ENCODE measurements around the gene POLG. TPM values are rescaled to one million over a fixed set of nuclear protein-coding genes. Genes with fewer than 3 reads are reported as not detected.

POLG gene
- total and polyA plus RNA-seq, 4 experiments from 2014 or later = 19.4 to 151 (median 99.5) TPM

GRCh38 chr15:89349206-89349558 lies 14.6 kb upstream of the POLG start:
- DNase-seq = no peak
- Mint-ChIP-seq H3K27ac (no peak overlapping the region), H3K4me3 (peak overlapping the region in 1 of 8 donors; percentile 36), H3K27me3 (peaks cover 16 to 18% of the 10 kb centered on the region in 2 donors), H3K4me1 (peaks cover 0 to 9% (median 4%) of the 10 kb centered on the region in 4 donors), H3K36me3 (no peaks in the 10 kb centered on the region), H3K9me3 (no peaks in the 10 kb centered on the region)
- H3K4me3 ChIP-seq (ENCODE audit: low read length in 2 of 2) = no peak overlapping the region
- H3K27me3 ChIP-seq (ENCODE audit: insufficient read depth, low read length) = no peaks in the 10 kb centered on the region
- H3K9me3 ChIP-seq (ENCODE audit: control insufficient read depth in 1 of 2, low read length in 2 of 2) = no peaks in the 10 kb centered on the region
- POLR2A ChIA-PET (ENCODE audit: partially characterized antibody) = interaction anchor here (0.6 kb wide), 1 partner anchor 52 kb away, joined by 4 read pairs; no protein-coding TSS in a partner anchor
- CTCF ChIA-PET (ENCODE audit: partially characterized antibody) = interaction anchor here (2.3 kb wide), 1 partner anchor 9 kb away, joined by 11 read pairs; no protein-coding TSS in a partner anchor
- intact Hi-C loops (cut with micrococcal nuclease) = no loop called here
- H3K27ac ChIP-seq (ENCODE audit: low read depth, low read length) = no peak overlapping the region
- no peaks in the 10 kb centered on the region for H3K36me3 ChIP-seq (ENCODE audit: insufficient read depth, low read length)
- no peaks in the 10 kb centered on the region for H3K4me1 ChIP-seq (ENCODE audit: insufficient read depth, low read length)

- no peaks in the 10 kb centered on the region for H3K9me3 ChIP-seq (ENCODE audit: control insufficient read depth in 1 of 2, low read length in 2 of 2)
- no peaks in the 10 kb centered on the region for H3K9me3 Mint-ChIP-seq
- POLR2A ChIA-PET (ENCODE audit: partially characterized antibody) = no interaction called here
- H3K4me1 Mint-ChIP-seq = peaks cover 0 to 9% (median 4%) of the 10 kb centered on the region in 4 donors
- DNase-seq = no peak
- H3K36me3 ChIP-seq (ENCODE audit: insufficient read depth, low read length) = no peaks in the 10 kb centered on the region
- no peak overlapping the region for H3K4me3 ChIP-seq (ENCODE audit: low read length in 2 of 2)
- no peak overlapping the region for H3K27ac Mint-ChIP-seq
- CTCF ChIA-PET (ENCODE audit: partially characterized antibody) = interaction anchor here (0.6 to 4.0 kb wide), 2 partner anchors 11 to 285 kb away, joined by 3 to 24 read pairs; no protein-coding TSS in a partner anchor
- H3K27me3 ChIP-seq (ENCODE audit: insufficient read depth, low read length) = no peaks in the 10 kb centered on the region
- no peaks in the 10 kb centered on the region for H3K4me1 ChIP-seq (ENCODE audit: insufficient read depth, low read length)
- no peak overlapping the region for H3K4me3 Mint-ChIP-seq
- intact Hi-C loops (cut with micrococcal nuclease) = no loop called here
- H3K27me3 Mint-ChIP-seq = peaks cover 6 to 9% of the 10 kb centered on the region in 2 donors
- H3K36me3 Mint-ChIP-seq = no peaks in the 10 kb centered on the region
- H3K27ac ChIP-seq (ENCODE audit: low read depth, low read length) = no peak overlapping the region
These were observed 12.1 kb upstream of the POLG start for GRCh38 chr15:89346516-89347231.

GRCh38 chr15:89345248-89345647 lies 10.6 kb upstream of the POLG start:
- Mint-ChIP-seq H3K27me3 (peaks cover 3 to 9% of the 10 kb centered on the region in 2 donors), H3K36me3 (no peaks in the 10 kb centered on the region), H3K9me3 (no peaks in the 10 kb centered on the region), H3K27ac (no peak overlapping the region), H3K4me3 (no peak overlapping the region), H3K4me1 (peaks cover 0 to 9% (median 4%) of the 10 kb centered on the region in 4 donors)
- H3K27ac ChIP-seq (ENCODE audit: low read depth, low read length) = no peak overlapping the region
- no peaks in the 10 kb centered on the region for H3K4me1 ChIP-seq (ENCODE audit: insufficient read depth, low read length)
- no peaks in the 10 kb centered on the region for H3K27me3 ChIP-seq (ENCODE audit: insufficient read depth, low read length)
- intact Hi-C loops (cut with micrococcal nuclease) = no loop called here
- POLR2A ChIA-PET (ENCODE audit: partially characterized antibody) = no interaction called here
- no peak overlapping the region for H3K4me3 ChIP-seq (ENCODE audit: low read length in 2 of 2)
- CTCF ChIA-PET (ENCODE audit: partially characterized antibody) = interaction anchor here (4.0 kb wide), 1 partner anchor 13 kb away, joined by 24 read pairs; no protein-coding TSS in a partner anchor
- no peak for DNase-seq
- H3K9me3 ChIP-seq (ENCODE audit: control insufficient read depth in 1 of 2, low read length in 2 of 2) = no peaks in the 10 kb centered on the region
- H3K36me3 ChIP-seq (ENCODE audit: insufficient read depth, low read length) = no peaks in the 10 kb centered on the region

GRCh38 chr15:89342840-89343239 lies 8.2 kb upstream of the POLG start:
- ChIA-PET CTCF (ENCODE audit: partially characterized antibody) (no interaction called here), POLR2A (ENCODE audit: partially characterized antibody) (no interaction called here)
- Histone ChIP-seq H3K27ac (ENCODE audit: low read depth, low read length) (no peak overlapping the region), H3K4me3 (ENCODE audit: low read length in 2 of 2) (no peak overlapping the region), H3K4me1 (ENCODE audit: insufficient read depth, low read length) (no peaks in the 10 kb centered on the region), H3K36me3 (ENCODE audit: insufficient read depth, low read length) (no peaks in the 10 kb centered on the region), H3K27me3 (ENCODE audit: insufficient read depth, low read length) (no peaks in the 10 kb centered on the region), H3K9me3 (ENCODE audit: control insufficient read depth in 1 of 2, low read length in 2 of 2) (no peaks in the 10 kb centered on the region)
- Mint-ChIP-seq H3K4me3 (no peak overlapping the region), H3K36me3 (no peaks in the 10 kb centered on the region), H3K9me3 (no peaks in the 10 kb centered on the region), H3K27ac (no peak overlapping the region), H3K4me1 (peaks cover 0 to 3% (median under 1%) of the 10 kb centered on the region in 4 donors), H3K27me3 (peaks cover 3% of the 10 kb centered on the region in 2 donors)
- intact Hi-C loops (cut with micrococcal nuclease) = no loop called here
- DNase-seq = no peak

- no peaks in the 10 kb centered on the region for H3K36me3 ChIP-seq (ENCODE audit: insufficient read depth, low read length)
- H3K27ac ChIP-seq (ENCODE audit: low read depth, low read length) = no peak overlapping the region
- intact Hi-C loops (cut with micrococcal nuclease) = no loop called here
- Mint-ChIP-seq H3K9me3 (no peaks in the 10 kb centered on the region), H3K4me3 (no peak overlapping the region), H3K27me3 (peaks cover 3% of the 10 kb centered on the region in 2 donors), H3K27ac (peak overlapping the region in 1 of 7 donors; percentile 4), H3K4me1 (peaks cover 0 to 4% (median 3%) of the 10 kb centered on the region in 4 donors), H3K36me3 (no peaks in the 10 kb centered on the region)
- ChIA-PET POLR2A (ENCODE audit: partially characterized antibody) (no interaction called here), CTCF (ENCODE audit: partially characterized antibody) (interaction anchor here (1.9 kb wide), 1 partner anchor 17 kb away, joined by 9 read pairs; no protein-coding TSS in a partner anchor)
- H3K27me3 ChIP-seq (ENCODE audit: insufficient read depth, low read length) = no peaks in the 10 kb centered on the region
- no peaks in the 10 kb centered on the region for H3K4me1 ChIP-seq (ENCODE audit: insufficient read depth, low read length)
- no peak for DNase-seq
- H3K9me3 ChIP-seq (ENCODE audit: control insufficient read depth in 1 of 2, low read length in 2 of 2) = no peaks in the 10 kb centered on the region
- no peak overlapping the region for H3K4me3 ChIP-seq (ENCODE audit: low read length in 2 of 2)
These were observed 6.8 kb upstream of the POLG start for GRCh38 chr15:89341316-89342005.

- no peaks in the 10 kb centered on the region for H3K9me3 Mint-ChIP-seq
- POLR2A ChIA-PET (ENCODE audit: partially characterized antibody) = no interaction called here
- Histone ChIP-seq H3K9me3 (ENCODE audit: control insufficient read depth in 1 of 2, low read length in 2 of 2) (no peaks in the 10 kb centered on the region), H3K36me3 (ENCODE audit: insufficient read depth, low read length) (no peaks in the 10 kb centered on the region), H3K27ac (ENCODE audit: low read depth, low read length) (no peak overlapping the region), H3K4me3 (ENCODE audit: low read length in 2 of 2) (no peak overlapping the region), H3K27me3 (ENCODE audit: insufficient read depth, low read length) (no peaks in the 10 kb centered on the region), H3K4me1 (ENCODE audit: insufficient read depth, low read length) (peaks cover 4% of the 10 kb centered on the region)
- CTCF ChIA-PET (ENCODE audit: partially characterized antibody) = interaction anchor here (1.9 kb wide), 1 partner anchor 18 kb away, joined by 9 read pairs; no protein-coding TSS in a partner anchor
- peaks cover 3% of the 10 kb centered on the region in 2 donors for H3K27me3 Mint-ChIP-seq
- peaks cover under 1 to 10% (median 8%) of the 10 kb centered on the region in 4 donors for H3K4me1 Mint-ChIP-seq
- intact Hi-C loops (cut with micrococcal nuclease) = no loop called here
- H3K27ac Mint-ChIP-seq = peak overlapping the region in 1 of 7 donors; percentile 21
- H3K36me3 Mint-ChIP-seq = peaks cover 0 to under 1% of the 10 kb centered on the region in 2 donors
- H3K4me3 Mint-ChIP-seq = no peak overlapping the region
- DNase-seq = no peak
These were observed 5.9 kb upstream of the POLG start for GRCh38 chr15:89340573-89340972.

GRCh38 chr15:89338036-89338435 lies 3.4 kb upstream of the POLG start:
- Histone ChIP-seq H3K27ac (ENCODE audit: low read depth, low read length) (no peak overlapping the region), H3K27me3 (ENCODE audit: insufficient read depth, low read length) (no peaks in the 10 kb centered on the region), H3K4me3 (ENCODE audit: low read length in 2 of 2) (no peak overlapping the region), H3K4me1 (ENCODE audit: insufficient read depth, low read length) (peaks cover 21% of the 10 kb centered on the region), H3K9me3 (ENCODE audit: control insufficient read depth in 1 of 2, low read length in 2 of 2) (no peaks in the 10 kb centered on the region), H3K36me3 (ENCODE audit: insufficient read depth, low read length) (peaks cover 3% of the 10 kb centered on the region)
- Mint-ChIP-seq H3K4me3 (no peak overlapping the region), H3K27me3 (peaks cover 2 to 7% of the 10 kb centered on the region in 2 donors), H3K9me3 (peaks cover 0 to 9% (median 4%) of the 10 kb centered on the region in 8 donors), H3K27ac (peak overlapping the region in 3 of 7 donors; percentile 7 to 100 (median 63)), H3K4me1 (peaks cover 10 to 26% (median 18%) of the 10 kb centered on the region in 4 donors), H3K36me3 (peaks cover 0 to 11% of the 10 kb centered on the region in 2 donors)
- ChIA-PET CTCF (ENCODE audit: partially characterized antibody) (interaction anchor here (9.1 kb wide), 1 partner anchor 20 kb away, joined by 73 read pairs; no protein-coding TSS in a partner anchor), POLR2A (ENCODE audit: partially characterized antibody) (no interaction called here)
- intact Hi-C loops (cut with micrococcal nuclease) = loop anchor here (5.0 to 10.0 kb wide), 4 partner anchors 133 to 713 kb away; partner anchors contain the start of genes AEN and TICRR
- DNase-seq = no peak
